SK-N-MC (cell line): Measurements from ENCODE around the gene HSPBP1.

Experiments used
- EZH2 ChIP-seq: fragments of 200-600 bp; sonication (generic); IDR thresholded peaks from one replicate; pipeline ENCODE4 v1.6.1; 2017; ENCODE audit warnings: antibody characterized with exemption
- POLR2AphosphoS5 ChIP-seq: IDR thresholded peaks from 2 replicates; pipeline ENCODE4 v1.6.1; 2012; ENCODE audit warnings: mild to moderate bottlenecking, low read depth, low read length, borderline replicate concordance

- TF ChIP-seq POLR2AphosphoS5 (no peak), EZH2 (no peak)
These were observed 36.1 kb upstream of the HSPBP1 start for GRCh38 chr19:55315956-55316525.
